Mesodermal cell (in vitro differentiated cells): ENCODE measurements around the gene ALDOA. TPM values are rescaled to one million over a fixed set of nuclear protein-coding genes. Genes with fewer than 3 reads are reported as not detected.
"Not testable (repeated sequence)": the region's sequence is repeated elsewhere in the genome, so short reads cannot be mapped to it uniquely, and the experiment has no call there.

Experiments used
- H3K27ac ChIP-seq: 2 replicates; pipeline ENCODE4 v1.7.0; 2013; ENCODE audit warnings: mild to moderate bottlenecking, low read depth, low read length, moderate library complexity; ENCODE audit not compliant: severe bottlenecking
- H3K36me3 ChIP-seq: 2 replicates; pipeline ENCODE4 v1.7.1; 2013; ENCODE audit warnings: mild to moderate bottlenecking, low read length, moderate library complexity; ENCODE audit not compliant: control insufficient read depth, insufficient read depth
- H3K4me1 ChIP-seq: one replicate; pipeline ENCODE4 v1.7.1; 2013; ENCODE audit warnings: mild to moderate bottlenecking, low read length; ENCODE audit not compliant: insufficient read depth, control insufficient read depth, poor library complexity, severe bottlenecking
- H3K4me3 ChIP-seq: 2 replicates; pipeline ENCODE4 v1.7.0; 2013; ENCODE audit warnings: low read length, control low read depth, mild to moderate bottlenecking; ENCODE audit not compliant: insufficient read depth, poor library complexity, severe bottlenecking; ENCODE audit errors: extremely low read depth
- H3K9me3 ChIP-seq: 2 replicates; pipeline ENCODE4 v1.7.1; 2013; ENCODE audit warnings: mild to moderate bottlenecking, low read length, moderate library complexity; ENCODE audit not compliant: control insufficient read depth
- WGBS, 2 experiments: methylation state at CpG; one replicate each; pipeline ENCODE4 v1.1.5; 2013; ENCODE audit warnings: missing lambda C conversion rate in 2 of 2; ENCODE audit not compliant: insufficient coverage in 2 of 2; 5-methylcytosine and 5-hydroxymethylcytosine counted together
- polyA plus RNA-seq, 2 experiments: library from polyadenylated mRNA; stranded (reverse); fragments of 50-300 nt; gene quantifications; one replicate each; pipeline ENCODE4 v1.2.3, GENCODE V29; 2013

Gene ALDOA
- 969 TPM for polyA plus RNA-seq (2013, experiment 1 of 2)
- 813 TPM for polyA plus RNA-seq (2013, experiment 2 of 2)

- WGBS, 2 experiments: 0% methylated on average over 67 to 71 of the region's 99 CpGs
- H3K4me3 ChIP-seq: peak within 1 kb of the TSS; percentile 97
- no peaks in the 10 kb centered on the region for H3K9me3 ChIP-seq
- peaks cover 31% of the 10 kb centered on the region for H3K4me1 ChIP-seq
- peak within 1 kb of the TSS; percentile 99 for H3K27ac ChIP-seq
- H3K36me3 ChIP-seq: peaks cover 49% of the 10 kb centered on the region
Measured at GRCh38 chr16:30065102-30065942, at the start of gene ALDOA. TSS of gene ALDOA (plus strand) at chr16:30065760. CDS start at chr16:30066898, 1,138 bp downstream.

- Histone ChIP-seq H3K4me1 (no peaks in the 10 kb centered on the region), H3K36me3 (no peaks in the 10 kb centered on the region), H3K27ac (no peak overlapping the region), H3K9me3 (no peaks in the 10 kb centered on the region), H3K4me3 (no peak overlapping the region)
- WGBS, 2 experiments: 73 to 94% methylated on average over 5 to 7 of the region's 8 CpGs
Measured at GRCh38 chr16:30016555-30017276, 48.8 kb upstream of the ALDOA start.

- Histone ChIP-seq H3K27ac (no peak overlapping the region), H3K4me3 (no peak overlapping the region), H3K36me3 (no peaks in the 10 kb centered on the region), H3K4me1 (no peaks in the 10 kb centered on the region), H3K9me3 (no peaks in the 10 kb centered on the region)
- 100% methylated on average over 2 of the region's 2 CpGs for WGBS, 2 experiments
Measured at GRCh38 chr16:30017277-30017656, 48.3 kb upstream of the ALDOA start.

- H3K4me1 ChIP-seq, H3K27ac ChIP-seq, H3K9me3 ChIP-seq, H3K36me3 ChIP-seq, H3K4me3 ChIP-seq: not testable (repeated sequence)
- 86 to 93% methylated on average over 2 of the region's 4 CpGs for WGBS, 2 experiments
Measured at GRCh38 chr16:30017937-30018336, 47.6 kb upstream of the ALDOA start.

GRCh38 chr16:30018731-30019158, 46.8 kb upstream of the ALDOA start:
- no peak overlapping the region for H3K27ac ChIP-seq
- H3K9me3 ChIP-seq: no peaks in the 10 kb centered on the region
- H3K4me1 ChIP-seq: no peaks in the 10 kb centered on the region
- H3K36me3 ChIP-seq: no peaks in the 10 kb centered on the region
- WGBS, 2 experiments: 79 to 83% methylated on average over 3 of the region's 4 CpGs
- H3K4me3 ChIP-seq: no peak overlapping the region

- Histone ChIP-seq H3K27ac (no peak within 1 kb of the TSS), H3K9me3 (no peaks in the 10 kb centered on the region), H3K36me3 (no peaks in the 10 kb centered on the region), H3K4me3 (no peak within 1 kb of the TSS), H3K4me1 (no peaks in the 10 kb centered on the region)
- 86 to 94% methylated on average over 3 to 5 of the region's 6 CpGs for WGBS, 2 experiments
Measured at GRCh38 chr16:30022887-30023286, 42.7 kb upstream of the ALDOA start, which contains the start of gene C16orf92. TSS of gene C16orf92 (plus strand) at chr16:30023198. CDS start at chr16:30023341, 143 bp downstream.

- H3K36me3 ChIP-seq: no peaks in the 10 kb centered on the region
- no peak overlapping the region for H3K27ac ChIP-seq
- H3K9me3 ChIP-seq: no peaks in the 10 kb centered on the region
- no peak overlapping the region for H3K4me3 ChIP-seq
- H3K4me1 ChIP-seq: no peaks in the 10 kb centered on the region
- WGBS, 2 experiments: 91 to 92% methylated on average over 11 of the region's 11 CpGs
Measured at GRCh38 chr16:30023586-30023985, 42.0 kb upstream of the ALDOA start.

- WGBS, 2 experiments: 89 to 90% methylated on average over 5 to 9 of the region's 16 CpGs
Measured at GRCh38 chr16:30024451-30024850, 41.1 kb upstream of the ALDOA start.

GRCh38 chr16:30025156-30025555, 40.4 kb upstream of the ALDOA start:
- Histone ChIP-seq H3K9me3 (no peaks in the 10 kb centered on the region), H3K4me1 (no peaks in the 10 kb centered on the region), H3K27ac (no peak overlapping the region), H3K36me3 (no peaks in the 10 kb centered on the region), H3K4me3 (no peak overlapping the region)
- 87 to 88% methylated on average over 18 to 20 of the region's 20 CpGs for WGBS, 2 experiments

More at GRCh38 chr16:30024451-30024850, 41.1 kb upstream of the ALDOA start:
- Histone ChIP-seq H3K36me3 (no peaks in the 10 kb centered on the region), H3K4me3 (no peak overlapping the region), H3K27ac (no peak overlapping the region), H3K4me1 (no peaks in the 10 kb centered on the region), H3K9me3 (no peaks in the 10 kb centered on the region)

GRCh38 chr16:30025574-30025973, 40.0 kb upstream of the ALDOA start:
- Histone ChIP-seq H3K4me1 (peaks cover 2% of the 10 kb centered on the region), H3K9me3 (no peaks in the 10 kb centered on the region), H3K36me3 (no peaks in the 10 kb centered on the region), H3K27ac (no peak overlapping the region), H3K4me3 (no peak overlapping the region)
- WGBS, 2 experiments: 87 to 88% methylated on average over 3 to 7 of the region's 7 CpGs
